LNCaP clone FGC (cell line): ENCODE results near the gene TMA7B.

ENCODE experiments used
- DNase-seq: peaks from one replicate; pipeline ENCODE4 v3.0.0-alpha.2; 2011; ENCODE audit warnings: low read depth
- H3K4me3 ChIP-seq: 2 replicates; pipeline ENCODE4 v1.5.1; 2011; ENCODE audit warnings: mild to moderate bottlenecking, low read depth, low read length, control low read depth
- CTCF ChIP-seq: IDR thresholded peaks from 2 replicates; pipeline ENCODE4 v1.5.1; 2012; ENCODE audit warnings: mild to moderate bottlenecking; ENCODE audit not compliant: control insufficient read depth, insufficient read depth; ENCODE audit errors: extremely low read depth

The TMA7B gene

GRCh38 chr22:39938509-39939111 is 21.6 kb upstream of the TMA7B start:
- H3K4me3 ChIP-seq, result no peak overlapping the region
- TF ChIP-seq CTCF, result no peak
- no peak for DNase-seq

GRCh38 chr22:39939830-39940229 is 20.4 kb upstream of the TMA7B start:
- no peak for TF ChIP-seq CTCF
- no peak overlapping the region for H3K4me3 ChIP-seq
- DNase-seq, result no peak

GRCh38 chr22:39940757-39941305 is 19.4 kb upstream of the TMA7B start:
- 0 out of 2 replicates have a peak, but pooled peaks have one; percentile 6 for TF ChIP-seq CTCF
- H3K4me3 ChIP-seq, result no peak overlapping the region
- DNase-seq, result no peak

GRCh38 chr22:39941601-39942000 is 18.6 kb upstream of the TMA7B start:
- no peak for DNase-seq
- H3K4me3 ChIP-seq, result no peak overlapping the region
- TF ChIP-seq CTCF, result no peak

GRCh38 chr22:39942439-39943230 is 17.6 kb upstream of the TMA7B start:
- H3K4me3 ChIP-seq, result no peak overlapping the region
- DNase-seq, result no peak
- no peak for TF ChIP-seq CTCF

- no peak overlapping the region for H3K4me3 ChIP-seq
- no peak for DNase-seq
- no peak for TF ChIP-seq CTCF
Observed at GRCh38 chr22:39943337-39943736, 16.9 kb upstream of the TMA7B start.
